HEK293 (cell line): ENCODE measurements around the gene MRPL41.
"Not testable (repeated sequence)": the region's sequence is repeated elsewhere in the genome, so short reads cannot be mapped to it uniquely, and the experiment has no call there.

Experiments used
- REST ChIP-seq: fragments of 450-650 bp; formaldehyde crosslinking; IDR thresholded peaks from 2 replicates; pipeline ENCODE4 v1.5.1; 2016; ENCODE audit warnings: missing biosample characterization, missing genetic modification characterization
- TCF7L2 ChIP-seq: IDR thresholded peaks from 2 replicates; pipeline ENCODE4 v1.6.1; 2011; ENCODE audit warnings: low read depth, mild to moderate bottlenecking, inconsistent platforms, low read length, moderate library complexity, borderline replicate concordance
- ZBTB48 ChIP-seq: fragments of 450-650 bp; formaldehyde crosslinking; IDR thresholded peaks from 2 replicates; pipeline ENCODE4 v1.5.1; 2016; ENCODE audit warnings: missing biosample characterization, missing genetic modification characterization
- ZNF202 ChIP-seq: fragments of 450-650 bp; formaldehyde crosslinking; IDR thresholded peaks from 2 replicates; pipeline ENCODE4 v1.5.1; 2016; ENCODE audit warnings: missing biosample characterization, missing genetic modification characterization, borderline replicate concordance
- ZNF214 ChIP-seq: fragments of 450-650 bp; formaldehyde crosslinking; IDR thresholded peaks from 2 replicates; pipeline ENCODE4 v1.5.1; 2017; ENCODE audit warnings: missing biosample characterization, mild to moderate bottlenecking, missing genetic modification characterization, borderline replicate concordance
- ZNF558 ChIP-seq: fragments of 450-650 bp; formaldehyde crosslinking; IDR thresholded peaks from 2 replicates; pipeline ENCODE4 v1.5.1; 2016; ENCODE audit warnings: missing biosample characterization, missing genetic modification characterization
- ZSCAN16 ChIP-seq: fragments of 450-650 bp; formaldehyde crosslinking; IDR thresholded peaks from 2 replicates; pipeline ENCODE4 v1.5.1; 2016; ENCODE audit warnings: missing biosample characterization, missing genetic modification characterization
- TF ChIP-seq, protein P1 (sequence below): fragments of 450-650 bp; formaldehyde crosslinking; IDR thresholded peaks from 2 replicates; pipeline ENCODE4 v1.5.1; 2016; ENCODE audit warnings: missing biosample characterization, missing genetic modification characterization

GRCh38 chr9:137596577-137596976, 44.9 kb downstream of the MRPL41 start:
- TF ChIP-seq ZNF558; ZBTB48 (tag by site-specific recombination); ZSCAN16 (tag by site-specific recombination); ZNF214 (tag by site-specific recombination); ZNF202 (tag by site-specific recombination); REST (tag by site-specific recombination); TCF7L2: not testable (repeated sequence)
- TF ChIP-seq, protein P1, sequence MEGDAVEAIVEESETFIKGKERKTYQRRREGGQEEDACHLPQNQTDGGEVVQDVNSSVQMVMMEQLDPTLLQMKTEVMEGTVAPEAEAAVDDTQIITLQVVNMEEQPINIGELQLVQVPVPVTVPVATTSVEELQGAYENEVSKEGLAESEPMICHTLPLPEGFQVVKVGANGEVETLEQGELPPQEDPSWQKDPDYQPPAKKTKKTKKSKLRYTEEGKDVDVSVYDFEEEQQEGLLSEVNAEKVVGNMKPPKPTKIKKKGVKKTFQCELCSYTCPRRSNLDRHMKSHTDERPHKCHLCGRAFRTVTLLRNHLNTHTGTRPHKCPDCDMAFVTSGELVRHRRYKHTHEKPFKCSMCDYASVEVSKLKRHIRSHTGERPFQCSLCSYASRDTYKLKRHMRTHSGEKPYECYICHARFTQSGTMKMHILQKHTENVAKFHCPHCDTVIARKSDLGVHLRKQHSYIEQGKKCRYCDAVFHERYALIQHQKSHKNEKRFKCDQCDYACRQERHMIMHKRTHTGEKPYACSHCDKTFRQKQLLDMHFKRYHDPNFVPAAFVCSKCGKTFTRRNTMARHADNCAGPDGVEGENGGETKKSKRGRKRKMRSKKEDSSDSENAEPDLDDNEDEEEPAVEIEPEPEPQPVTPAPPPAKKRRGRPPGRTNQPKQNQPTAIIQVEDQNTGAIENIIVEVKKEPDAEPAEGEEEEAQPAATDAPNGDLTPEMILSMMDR (tag by site-specific recombination): not testable (repeated sequence)
